ENCODE results near the gene ZNF318.
"Not testable (repeated sequence)": the region's sequence is repeated elsewhere in the genome, so short reads cannot be mapped to it uniquely, and the experiment has no call there.

Gene ZNF318

GRCh38 chr6:43359381-43359780 is 10.1 kb downstream of the ZNF318 start:
- in situ Hi-C loops (cut with HindIII; ENCODE audit: low sequenced_read_pairs) = no loop called here
- DNase-seq (ENCODE audit: low read depth, low spot score) = no peak
- TF ChIP-seq, protein P1, sequence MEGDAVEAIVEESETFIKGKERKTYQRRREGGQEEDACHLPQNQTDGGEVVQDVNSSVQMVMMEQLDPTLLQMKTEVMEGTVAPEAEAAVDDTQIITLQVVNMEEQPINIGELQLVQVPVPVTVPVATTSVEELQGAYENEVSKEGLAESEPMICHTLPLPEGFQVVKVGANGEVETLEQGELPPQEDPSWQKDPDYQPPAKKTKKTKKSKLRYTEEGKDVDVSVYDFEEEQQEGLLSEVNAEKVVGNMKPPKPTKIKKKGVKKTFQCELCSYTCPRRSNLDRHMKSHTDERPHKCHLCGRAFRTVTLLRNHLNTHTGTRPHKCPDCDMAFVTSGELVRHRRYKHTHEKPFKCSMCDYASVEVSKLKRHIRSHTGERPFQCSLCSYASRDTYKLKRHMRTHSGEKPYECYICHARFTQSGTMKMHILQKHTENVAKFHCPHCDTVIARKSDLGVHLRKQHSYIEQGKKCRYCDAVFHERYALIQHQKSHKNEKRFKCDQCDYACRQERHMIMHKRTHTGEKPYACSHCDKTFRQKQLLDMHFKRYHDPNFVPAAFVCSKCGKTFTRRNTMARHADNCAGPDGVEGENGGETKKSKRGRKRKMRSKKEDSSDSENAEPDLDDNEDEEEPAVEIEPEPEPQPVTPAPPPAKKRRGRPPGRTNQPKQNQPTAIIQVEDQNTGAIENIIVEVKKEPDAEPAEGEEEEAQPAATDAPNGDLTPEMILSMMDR (IDR thresholded peaks at IDR 0.05; ENCODE audit: low read depth, low read length) = no peak
- no peak overlapping the region for H3K4me3 ChIP-seq (ENCODE audit: low read depth, low read length)

DNA sequence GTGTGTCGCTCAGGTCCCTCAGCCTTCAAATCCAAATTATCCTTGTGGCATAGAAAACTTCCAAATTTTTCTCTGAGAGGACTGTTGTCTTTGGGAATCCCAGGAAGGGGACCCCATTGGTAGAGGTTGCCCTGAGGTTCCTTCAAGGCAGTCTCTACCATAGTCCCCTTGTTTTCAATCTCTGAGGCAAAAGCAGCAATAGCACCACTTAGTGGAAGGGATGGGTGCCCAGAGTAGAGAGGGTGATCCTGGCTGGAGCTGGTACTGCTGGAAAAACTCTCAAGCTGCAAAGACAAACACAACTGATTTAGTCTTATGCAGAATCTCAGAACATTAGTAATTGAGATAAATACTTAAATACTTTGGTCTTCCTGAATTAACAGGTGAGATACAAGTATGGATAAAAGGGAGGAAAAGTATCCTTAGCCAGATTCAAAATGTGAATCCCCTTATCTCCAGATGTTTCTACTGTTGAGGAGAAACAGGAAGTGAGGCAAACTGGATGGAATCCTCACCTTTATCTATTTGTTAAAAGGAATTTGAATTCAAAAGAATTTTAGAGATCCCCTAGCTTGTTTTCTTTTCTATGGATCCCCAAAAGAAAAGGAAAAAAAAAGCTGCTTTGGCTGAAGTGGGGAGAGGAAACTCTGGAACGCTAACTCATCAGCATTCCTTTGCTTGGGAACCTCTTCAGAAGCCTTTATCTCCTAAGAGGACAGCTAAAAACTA is 13.4 kb downstream of the ZNF318 start:
- DNase-seq (ENCODE audit: low read depth, low spot score) = no peak

GRCh38 chr6:43351951-43352350 is 17.5 kb downstream of the ZNF318 start:
- H3K4me3 ChIP-seq (ENCODE audit: low read depth, low read length); in situ Hi-C loops (cut with HindIII; ENCODE audit: low sequenced_read_pairs); DNase-seq (ENCODE audit: low read depth, low spot score): not testable (repeated sequence)

More for the DNA sequence above, 13.4 kb downstream of the ZNF318 start:
- H3K4me3 ChIP-seq (ENCODE audit: low read depth, low read length) = no peak overlapping the region
- in situ Hi-C loops (cut with HindIII; ENCODE audit: low sequenced_read_pairs) = no loop called here
- TF ChIP-seq, protein P1 (IDR thresholded peaks at IDR 0.05; ENCODE audit: low read depth, low read length) = peak; percentile 41

DNA sequence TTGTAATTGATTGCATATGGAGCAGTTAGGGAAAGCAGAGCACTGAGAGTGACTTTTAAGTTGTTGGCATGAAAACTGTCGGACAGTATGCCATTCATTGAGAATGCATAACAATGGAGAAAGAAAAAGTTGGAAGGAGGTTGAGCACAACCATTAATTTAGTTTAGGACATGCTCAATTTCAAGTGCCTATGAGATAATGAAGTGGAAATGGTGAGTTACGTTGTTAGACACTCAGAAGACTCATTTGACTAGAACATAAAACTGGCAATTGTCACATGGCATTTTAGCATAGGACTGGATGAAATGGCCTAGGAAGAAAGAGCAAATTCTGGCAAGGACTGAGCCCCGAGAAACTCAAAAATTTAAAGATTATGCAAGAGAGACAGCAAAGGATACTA is 22.0 kb downstream of the ZNF318 start:
- in situ Hi-C loops (cut with HindIII; ENCODE audit: low sequenced_read_pairs) = no loop called here
- TF ChIP-seq, protein P1 (IDR thresholded peaks at IDR 0.05; ENCODE audit: low read depth, low read length) = no peak
- DNase-seq (ENCODE audit: low read depth, low spot score) = no peak
- no peak overlapping the region for H3K4me3 ChIP-seq (ENCODE audit: low read depth, low read length)

DNA sequence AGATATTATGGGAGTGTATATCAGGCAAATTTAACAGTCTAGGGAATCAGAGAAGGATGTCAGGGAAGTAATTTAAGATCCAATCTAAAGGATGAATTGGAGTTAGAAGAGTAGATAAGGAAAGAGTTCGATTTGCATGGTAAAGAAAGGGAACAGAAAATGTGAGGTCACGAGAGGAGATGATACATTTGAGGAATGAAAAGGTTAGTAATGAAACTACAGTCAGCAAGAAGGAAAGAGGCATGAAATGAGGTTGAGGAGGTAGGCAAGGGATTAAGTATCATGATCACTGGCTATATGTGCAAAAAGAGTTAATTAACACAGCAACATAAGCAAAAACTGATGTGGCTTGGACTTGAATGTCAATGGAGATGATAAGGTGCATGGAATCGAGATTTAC is 22.4 kb downstream of the ZNF318 start:
- no peak for DNase-seq (ENCODE audit: low read depth, low spot score)
- TF ChIP-seq, protein P1 (IDR thresholded peaks at IDR 0.05; ENCODE audit: low read depth, low read length) = no peak
- H3K4me3 ChIP-seq (ENCODE audit: low read depth, low read length) = no peak overlapping the region
- in situ Hi-C loops (cut with HindIII; ENCODE audit: low sequenced_read_pairs) = no loop called here

DNA sequence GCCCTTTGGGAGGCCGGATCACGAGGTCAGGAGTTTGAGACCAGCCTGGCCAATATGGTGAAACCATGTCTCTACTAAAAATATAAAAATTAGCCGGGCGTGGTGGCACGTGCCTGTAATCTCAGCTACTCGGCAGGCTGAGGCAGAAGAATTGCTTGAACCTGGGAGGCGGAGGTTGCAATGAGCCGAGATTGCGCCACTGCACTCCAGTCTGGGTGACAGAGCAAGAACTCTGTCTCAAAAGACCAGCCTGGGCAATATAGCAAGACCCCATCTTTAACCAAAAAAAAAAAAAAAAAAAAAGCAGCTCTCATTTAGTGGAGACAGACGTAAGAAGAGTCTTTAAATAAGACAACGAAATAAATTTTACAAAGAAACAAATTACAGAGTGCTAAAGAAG is 23.2 kb downstream of the ZNF318 start:
- DNase-seq (ENCODE audit: low read depth, low spot score); in situ Hi-C loops (cut with HindIII; ENCODE audit: low sequenced_read_pairs): not testable (repeated sequence)

GRCh38 chr6:43339168-43339567 is 30.3 kb downstream of the ZNF318 start:
- in situ Hi-C loops (cut with HindIII; ENCODE audit: low sequenced_read_pairs) = no loop called here
- TF ChIP-seq, protein P1 (IDR thresholded peaks at IDR 0.05; ENCODE audit: low read depth, low read length) = no peak
- DNase-seq (ENCODE audit: low read depth, low spot score) = no peak
- H3K4me3 ChIP-seq (ENCODE audit: low read depth, low read length) = no peak overlapping the region

More for the DNA sequence above, 23.2 kb downstream of the ZNF318 start:
- not testable (repeated sequence) for H3K4me3 ChIP-seq (ENCODE audit: low read depth, low read length)

Measured in astrocyte of the spinal cord (primary cell).